CD14-positive monocyte (primary cell): ENCODE measurements around the gene ZBTB43. TPM values are rescaled to one million over a fixed set of nuclear protein-coding genes. Genes with fewer than 3 reads are reported as not detected.

Experiments
- DNase-seq, 3 donors: peaks; one replicate each; pipeline ENCODE4 v3.0.0-alpha.2; 2011 to 2022
- H2AFZ ChIP-seq: 2 replicates; pipeline ENCODE4 v1.6.0; 2012; ENCODE audit warnings: mild to moderate bottlenecking, low read depth, low read length, inconsistent platforms; ENCODE audit not compliant: insufficient read depth, poor library complexity, severe bottlenecking
- H3K27ac ChIP-seq, 2 donors: 1 replicate in 1 of 2; 2 replicates in 1 of 2; pipeline ENCODE4 v1.5.1; 2012 to 2013; ENCODE audit warnings: low read length in 2 of 2, control low read depth in 1 of 2, inconsistent platforms in 1 of 2, low read depth in 1 of 2, mild to moderate bottlenecking in 1 of 2
- H3K27me3 ChIP-seq, 2 donors: one replicate each; pipeline versions ENCODE4 v1.6.0 to v1.6.1; 2011 to 2013; ENCODE audit warnings: low read length in 2 of 2; ENCODE audit not compliant: control insufficient read depth in 2 of 2, insufficient read depth in 2 of 2
- H3K36me3 ChIP-seq, 2 donors: replicated peaks in 1 of 2; 1 replicate in 1 of 2; 2 replicates in 1 of 2; pipeline versions ENCODE4 v1.5.1 to v1.6.1; 2012 to 2013; ENCODE audit warnings: low read length in 2 of 2, control low read depth in 1 of 2, inconsistent platforms in 1 of 2, mild to moderate bottlenecking in 1 of 2; ENCODE audit not compliant: insufficient read depth in 2 of 2, control insufficient read depth in 1 of 2
- H3K4me1 ChIP-seq, 2 donors: 1 replicate in 1 of 2; 2 replicates in 1 of 2; pipeline versions ENCODE4 v1.5.1 to v1.6.1; 2012 to 2013; ENCODE audit warnings: low read length in 2 of 2, control low read depth in 1 of 2, inconsistent platforms in 1 of 2, mild to moderate bottlenecking in 1 of 2, moderate library complexity in 1 of 2; ENCODE audit not compliant: insufficient read depth in 2 of 2, control insufficient read depth in 1 of 2
- H3K4me2 ChIP-seq: replicated peaks from 2 replicates; pipeline ENCODE3; 2012; ENCODE audit warnings: low read length, moderate library complexity, mild to moderate bottlenecking; ENCODE audit not compliant: poor library complexity, severe bottlenecking; ENCODE audit errors: extremely low read depth
- H3K4me3 ChIP-seq, 3 experiments: fragments of 200-600 bp in 1 of 3; sonication (generic) in 1 of 3; replicated peaks in 1 of 3; 1 replicate in 2 of 3; 2 replicates in 1 of 3; pipeline ENCODE4 v1.5.1; 2011 to 2013; ENCODE audit warnings: low read length in 3 of 3, mild to moderate bottlenecking in 3 of 3, control low read depth in 2 of 3, low read depth in 2 of 3, inconsistent platforms in 1 of 3, moderate library complexity in 1 of 3
- H3K79me2 ChIP-seq: 2 replicates; pipeline ENCODE4 v1.6.0; 2012; ENCODE audit warnings: mild to moderate bottlenecking, control low read depth, inconsistent platforms, low read length, moderate library complexity; ENCODE audit not compliant: insufficient read depth
- H3K9ac ChIP-seq: 2 replicates; pipeline ENCODE4 v1.6.0; 2017; ENCODE audit warnings: low read length, mild to moderate bottlenecking; ENCODE audit not compliant: insufficient read depth, poor library complexity, severe bottlenecking
- H3K9me3 ChIP-seq, 2 donors: replicated peaks in 1 of 2; 1 replicate in 1 of 2; 2 replicates in 1 of 2; pipeline versions ENCODE4 v1.5.1 to v1.6.1; 2012 to 2013; ENCODE audit warnings: low read length in 2 of 2, control low read depth in 1 of 2; ENCODE audit not compliant: control insufficient read depth in 1 of 2, insufficient read depth in 1 of 2
- H4K20me1 ChIP-seq: 2 replicates; pipeline ENCODE4 v1.6.0; 2012; ENCODE audit warnings: mild to moderate bottlenecking, low read length, control low read depth, moderate library complexity; ENCODE audit not compliant: insufficient read depth
- H3K27ac Mint-ChIP-seq, 7 donors: one replicate each; pipeline ENCODE4 v1.8.0; 2020; ENCODE audit warnings: mild to moderate bottlenecking in 7 of 7, mixed read lengths in 7 of 7, moderate library complexity in 6 of 7, inconsistent platforms in 2 of 7
- H3K27me3 Mint-ChIP-seq, 3 donors: one replicate each; pipeline ENCODE4 v1.8.0; 2021 to 2022; ENCODE audit warnings: low read depth in 3 of 3, mild to moderate bottlenecking in 3 of 3, mixed read lengths in 3 of 3, moderate library complexity in 3 of 3, inconsistent platforms in 1 of 3
- H3K36me3 Mint-ChIP-seq, 2 donors: one replicate each; pipeline ENCODE4 v1.8.0; 2020; ENCODE audit warnings: mixed read lengths in 2 of 2, inconsistent platforms in 1 of 2, mild to moderate bottlenecking in 1 of 2
- H3K4me1 Mint-ChIP-seq: one replicate; pipeline ENCODE4 v1.8.0; 2020; ENCODE audit warnings: mild to moderate bottlenecking, mixed read lengths
- H3K4me3 Mint-ChIP-seq, 2 donors: one replicate each; pipeline ENCODE4 v1.8.0; 2020; ENCODE audit warnings: mild to moderate bottlenecking in 2 of 2, mixed read lengths in 2 of 2, moderate library complexity in 1 of 2
- H3K9me3 Mint-ChIP-seq, 7 donors: one replicate each; pipeline ENCODE4 v1.8.0; 2020 to 2022; ENCODE audit warnings: mixed read lengths in 7 of 7, mild to moderate bottlenecking in 6 of 7, moderate library complexity in 6 of 7, inconsistent platforms in 2 of 7
- CTCF ChIP-seq: fragments of 200-600 bp; IDR thresholded peaks from one replicate; pipeline ENCODE4 v1.8.0; 2022; ENCODE audit warnings: antibody characterized with exemption, mild to moderate bottlenecking
- WGBS: methylation state at CpG from one replicate; pipeline ENCODE4 v1.1.5; 2013; ENCODE audit warnings: missing lambda C conversion rate; ENCODE audit not compliant: insufficient coverage; 5-methylcytosine and 5-hydroxymethylcytosine counted together
- intact Hi-C, 2 donors: fragments of 100-400 bp; cut with micrococcal nuclease; formaldehyde crosslinking; loops; one replicate each; pipeline versions ENCODE4 v1.15.0 to v1.15.1; 2023
- polyA plus RNA-seq, 3 donors: library from polyadenylated mRNA; depleted of rRNA in 1 of 3; unstranded in 2 of 3; stranded (reverse) in 1 of 3; fragments of 300-500 nt in 2 of 3; fragments of >200 nt in 1 of 3; fragmentation: Illumina TruSeq in 2 of 3; gene quantifications; 1 replicate in 2 of 3; 2 replicates in 1 of 3; pipeline ENCODE4 v1.2.3, GENCODE V29; 2012 to 2021

The ZBTB43 gene
- polyA plus RNA-seq, 3 donors: 6.1 to 15.9 (median 6.8) TPM

DNA sequence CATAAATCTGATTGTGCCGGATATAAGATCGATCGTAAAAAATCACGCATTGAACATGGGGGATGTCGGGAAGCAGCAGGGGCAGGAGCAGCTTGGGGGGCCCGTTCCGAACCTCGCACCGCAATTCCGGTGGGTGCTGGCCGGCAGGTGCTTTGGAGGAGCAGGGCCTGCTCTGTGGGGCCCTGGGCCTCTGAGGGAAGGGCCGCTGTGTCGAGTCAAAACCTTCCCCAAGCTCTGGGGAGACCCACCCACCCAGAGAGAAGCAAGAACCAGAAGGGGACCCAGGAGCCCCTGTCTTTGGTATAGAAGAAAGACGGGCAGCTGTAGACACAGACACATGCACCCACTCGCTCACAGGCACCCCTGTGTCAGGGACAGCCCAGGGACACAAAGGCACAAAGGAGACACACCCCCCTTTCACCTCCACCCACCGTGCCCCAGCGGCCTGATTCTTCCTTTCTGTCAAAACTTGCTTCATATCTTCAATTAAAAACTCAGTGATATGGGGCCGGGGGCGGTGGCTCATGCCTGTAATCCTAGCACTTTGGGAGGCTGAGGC is 49.4 kb upstream of the ZBTB43 start:
- WGBS: 97% methylated on average over 18 of the region's 19 CpGs
- H3K4me1 ChIP-seq: no peaks in the 10 kb centered on the region

GRCh38 chr9:126756238-126756637 is 48.6 kb upstream of the ZBTB43 start:
- Histone ChIP-seq H3K4me3 (no peak overlapping the region), H4K20me1 (no peaks in the 10 kb centered on the region), H3K27me3 (no peaks in the 10 kb centered on the region), H3K79me2 (no peaks in the 10 kb centered on the region), H3K4me2 (no peak overlapping the region), H3K36me3 (no peaks in the 10 kb centered on the region), H3K4me1 (no peaks in the 10 kb centered on the region), H3K9me3 (no peaks in the 10 kb centered on the region), H3K27ac (no peak overlapping the region), H2AFZ (no peak overlapping the region), H3K9ac (no peak overlapping the region)
- peaks cover 3% of the 10 kb centered on the region for H3K4me1 Mint-ChIP-seq
- WGBS: 100% methylated on average over 1 of the region's 5 CpGs
- H3K36me3 Mint-ChIP-seq: no peaks in the 10 kb centered on the region
- no peak for TF ChIP-seq CTCF
- H3K4me3 Mint-ChIP-seq: no peak overlapping the region
- peaks cover 4 to 6% (median 4%) of the 10 kb centered on the region in 3 donors for H3K27me3 Mint-ChIP-seq
- H3K27ac Mint-ChIP-seq: no peak overlapping the region
- DNase-seq: no peak
- no peaks in the 10 kb centered on the region for H3K9me3 Mint-ChIP-seq
- intact Hi-C loops: no loop called here

More for the DNA sequence above, 49.4 kb upstream of the ZBTB43 start:
- Mint-ChIP-seq H3K36me3 (no peaks in the 10 kb centered on the region), H3K4me3 (no peak overlapping the region), H3K4me1 (peaks cover 7% of the 10 kb centered on the region), H3K27me3 (peaks cover 4 to 8% (median 4%) of the 10 kb centered on the region in 3 donors), H3K9me3 (no peaks in the 10 kb centered on the region), H3K27ac (no peak overlapping the region)
- no peak overlapping the region for H2AFZ ChIP-seq
- DNase-seq: no peak
- no peaks in the 10 kb centered on the region for H3K9me3 ChIP-seq
- no peaks in the 10 kb centered on the region for H3K79me2 ChIP-seq
- no peak overlapping the region for H3K27ac ChIP-seq
- no peaks in the 10 kb centered on the region for H4K20me1 ChIP-seq
- no peak overlapping the region for H3K4me2 ChIP-seq
- no peaks in the 10 kb centered on the region for H3K36me3 ChIP-seq
- no peaks in the 10 kb centered on the region for H3K27me3 ChIP-seq
- H3K4me3 ChIP-seq: no peak overlapping the region
- intact Hi-C loops: no loop called here
- H3K9ac ChIP-seq: no peak overlapping the region
- TF ChIP-seq CTCF: no peak
